Kidney epithelial cell (primary cell): ENCODE measurements around the gene FBXL4. TPM values are rescaled to one million over a fixed set of nuclear protein-coding genes. Genes with fewer than 3 reads are reported as not detected.

Source experiments
- DNase-seq: peaks from one replicate; pipeline ENCODE4 v3.0.0-alpha.2; 2010; ENCODE audit warnings: low read depth
- H3K27me3 ChIP-seq: 2 replicates; pipeline ENCODE4 v1.6.0; 2011; ENCODE audit warnings: low read length; ENCODE audit not compliant: control insufficient read depth, insufficient read depth
- H3K36me3 ChIP-seq: 2 replicates; pipeline ENCODE4 v1.5.1; 2011; ENCODE audit warnings: low read length; ENCODE audit not compliant: control insufficient read depth, insufficient read depth
- H3K4me3 ChIP-seq: 2 replicates; pipeline ENCODE4 v1.5.1; 2011; ENCODE audit warnings: low read depth, mild to moderate bottlenecking, control low read depth, low read length
- CTCF ChIP-seq: IDR thresholded peaks from 2 replicates; pipeline ENCODE4 v1.5.1; 2011; ENCODE audit warnings: mild to moderate bottlenecking, moderate library complexity, low read length, control low read depth, inconsistent platforms; ENCODE audit not compliant: insufficient read depth, poor library complexity, severe bottlenecking
- total RNA-seq: library from RNA; depleted of rRNA; stranded (reverse); fragments of >200 nt; gene quantifications from 2 replicates; pipeline ENCODE4 v1.2.3, GENCODE V29; 2015

FBXL4 gene
- total RNA-seq, 1 donor from 2014 or later: 15.4 TPM

DNA sequence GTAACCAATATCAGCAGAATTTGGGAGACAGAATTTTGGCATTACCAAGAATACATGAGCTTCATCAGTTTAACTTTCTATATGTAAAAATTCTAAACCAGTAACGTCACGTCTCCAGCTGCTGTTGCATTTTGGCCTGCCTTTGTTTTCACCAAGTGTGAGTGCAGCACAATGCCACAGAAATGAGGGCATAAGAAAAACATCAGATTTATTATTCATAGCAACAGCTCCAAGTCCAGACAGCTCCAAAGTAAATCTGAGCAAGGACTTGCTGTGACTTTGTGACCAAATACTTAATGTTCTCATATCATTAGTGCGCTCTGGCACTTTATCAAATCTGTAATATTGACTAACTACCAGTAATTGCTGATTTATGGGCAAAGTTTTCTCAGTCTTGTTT is 11.0 kb upstream of the FBXL4 start:
- Histone ChIP-seq H3K4me3 (no peak overlapping the region), H3K27me3 (no peaks in the 10 kb centered on the region), H3K36me3 (no peaks in the 10 kb centered on the region)
- no peak for TF ChIP-seq CTCF
- DNase-seq: no peak

- no peaks in the 10 kb centered on the region for H3K36me3 ChIP-seq
- no peak for TF ChIP-seq CTCF
- no peak for DNase-seq
Observed at GRCh38 chr6:98957450-98957849, 9.7 kb upstream of the FBXL4 start.

GRCh38 chr6:98949589-98949988 is 1.8 kb upstream of the FBXL4 start:
- Histone ChIP-seq H3K36me3 (no peaks in the 10 kb centered on the region), H3K27me3 (no peaks in the 10 kb centered on the region), H3K4me3 (no peak overlapping the region)
- no peak for TF ChIP-seq CTCF
- no peak for DNase-seq

More at GRCh38 chr6:98957450-98957849, 9.7 kb upstream of the FBXL4 start:
- no peak overlapping the region for H3K4me3 ChIP-seq
- no peaks in the 10 kb centered on the region for H3K27me3 ChIP-seq

DNA sequence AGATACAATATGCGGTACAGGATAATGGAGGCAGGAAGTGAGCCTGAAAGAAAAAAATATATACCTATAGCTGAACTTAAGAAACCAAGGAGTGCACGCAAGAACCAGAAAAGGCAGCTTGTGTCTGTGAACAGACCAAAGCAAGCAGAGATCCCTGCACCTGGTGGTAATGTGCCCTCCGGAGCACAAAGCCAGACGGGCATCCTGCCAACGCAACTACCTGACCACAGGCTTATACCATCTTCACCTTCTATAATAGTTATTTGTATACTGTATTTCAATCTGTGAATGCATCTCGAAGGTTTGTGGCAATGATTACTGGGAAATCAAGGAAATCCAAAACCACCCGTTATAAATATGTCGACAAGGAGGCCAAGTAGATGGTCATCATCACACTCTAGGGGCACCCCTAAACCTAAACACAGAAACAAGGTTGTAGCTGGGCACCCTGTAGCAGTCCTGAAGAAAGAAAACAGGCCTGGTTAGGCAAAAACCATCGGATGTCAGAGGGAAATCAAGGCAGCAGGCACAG is 801 bp downstream of the FBXL4 start:
- no peak for DNase-seq
- peak overlapping the region; percentile 72 for H3K4me3 ChIP-seq
- H3K27me3 ChIP-seq: no peaks in the 10 kb centered on the region
- no peak for TF ChIP-seq CTCF
- H3K36me3 ChIP-seq: no peaks in the 10 kb centered on the region

- Histone ChIP-seq H3K36me3 (no peaks in the 10 kb centered on the region), H3K27me3 (no peaks in the 10 kb centered on the region), H3K4me3 (peak overlapping the region; percentile 72)
- no peak for DNase-seq
- TF ChIP-seq CTCF: no peak
Observed at GRCh38 chr6:98946266-98946878, 1.4 kb downstream of the FBXL4 start.
